Forelimb muscle (tissue), 1 donor: ENCODE data around the gene LCE1C. TPM values are rescaled to one million over a fixed set of nuclear protein-coding genes. Genes with fewer than 3 reads are reported as not detected.

ENCODE experiments used
- DNase-seq: peaks from one replicate; pipeline ENCODE4 v3.0.0-alpha.2; 2013; ENCODE audit warnings: low read depth
- polyA plus RNA-seq: library from polyadenylated mRNA; unstranded; fragments of 120-200 nt; gene quantifications from one replicate; pipeline ENCODE4 v1.2.1, GENCODE V29; 2013; ENCODE audit not compliant: insufficient read length

LCE1C gene
- not detected for polyA plus RNA-seq

GRCh38 chr1:152806576-152806975 is at the start of gene LCE1C:
LCE1C (minus strand) TSS chr1:152806651; CDS start chr1:152805478, 1,173 bp downstream.
- no peak for DNase-seq

- no peak for DNase-seq
Measured at GRCh38 chr1:152855661-152856060, 49.2 kb upstream of the LCE1C start.

- no peak for DNase-seq
Measured at GRCh38 chr1:152842556-152842955, 36.1 kb upstream of the LCE1C start, which contains the start of gene LCE6A. LCE6A (plus strand) TSS chr1:152842856; CDS start chr1:152843521, 665 bp downstream.

- no peak for DNase-seq
Measured at GRCh38 chr1:152836870-152837269, 30.4 kb upstream of the LCE1C start.

- DNase-seq = no peak
Measured at GRCh38 chr1:152827173-152827572, 20.7 kb upstream of the LCE1C start, which contains the start of gene LCE1A. LCE1A (plus strand) TSS chr1:152827473; CDS start chr1:152827473, 0 bp downstream.

GRCh38 chr1:152824964-152825363 is 18.5 kb upstream of the LCE1C start:
- no peak for DNase-seq

GRCh38 chr1:152823294-152823693 is 16.8 kb upstream of the LCE1C start:
- no peak for DNase-seq

GRCh38 chr1:152817309-152817708 is 10.9 kb upstream of the LCE1C start:
- no peak for DNase-seq

- no peak for DNase-seq
Measured at GRCh38 chr1:152811671-152812070, 5.2 kb upstream of the LCE1C start, which contains the start of gene LCE1B. LCE1B (plus strand) TSS chr1:152811971; CDS start chr1:152812447, 476 bp downstream.

- DNase-seq = no peak
Measured at GRCh38 chr1:152811050-152811449, 4.6 kb upstream of the LCE1C start.

- DNase-seq = no peak
Measured at GRCh38 chr1:152801333-152801732, 5.1 kb downstream of the LCE1C start.

GRCh38 chr1:152796421-152796820 is 10.0 kb downstream of the LCE1C start, which contains the start of gene LCE1D:
LCE1D (plus strand) TSS chr1:152796721; CDS start chr1:152797795, 1,074 bp downstream.
- no peak for DNase-seq

GRCh38 chr1:152795686-152796085 is 10.8 kb downstream of the LCE1C start:
- DNase-seq = no peak

GRCh38 chr1:152786077-152786476 is 20.4 kb downstream of the LCE1C start, which contains the start of gene LCE1E:
LCE1E (plus strand) TSS chr1:152786257; CDS start chr1:152787300, 1,043 bp downstream.
- no peak for DNase-seq

- no peak for DNase-seq
Measured at GRCh38 chr1:152783095-152783494, 23.4 kb downstream of the LCE1C start.

- no peak for DNase-seq
Measured at GRCh38 chr1:152777510-152778137, 28.8 kb downstream of the LCE1C start.

GRCh38 chr1:152776361-152776760 is 30.1 kb downstream of the LCE1C start:
- DNase-seq = no peak

GRCh38 chr1:152774875-152775274 is 31.6 kb downstream of the LCE1C start, which contains the start of gene LCE1F:
LCE1F (plus strand) TSS chr1:152775140; CDS start chr1:152776372, 1,232 bp downstream.
- DNase-seq = no peak

GRCh38 chr1:152770411-152770810 is 36.0 kb downstream of the LCE1C start:
- no peak for DNase-seq

- DNase-seq = no peak
Measured at GRCh38 chr1:152768847-152769533, 37.5 kb downstream of the LCE1C start.

- no peak for DNase-seq
Measured at GRCh38 chr1:152761609-152762213, 44.7 kb downstream of the LCE1C start.

- no peak for DNase-seq
Measured at GRCh38 chr1:152760551-152761190, 45.8 kb downstream of the LCE1C start.
